Progenitor cell of endocrine pancreas (in vitro differentiated cells): ENCODE data around the gene KCNQ1. TPM values are rescaled to one million over a fixed set of nuclear protein-coding genes. Genes with fewer than 3 reads are reported as not detected.

Experiments used
- DNase-seq: peaks from one replicate; pipeline ENCODE4 v3.0.0; 2021; ENCODE audit warnings: low spot score; ENCODE audit not compliant: unreplicated experiment
- H3K27ac Mint-ChIP-seq: 2 replicates; pipeline ENCODE4 v1.8.0; 2021; ENCODE audit warnings: mild to moderate bottlenecking, moderate library complexity, mixed read lengths
- H3K27me3 Mint-ChIP-seq: 2 replicates; pipeline ENCODE4 v1.8.0; 2021; ENCODE audit warnings: mixed read lengths
- H3K36me3 Mint-ChIP-seq: 2 replicates; pipeline ENCODE4 v1.8.0; 2022; ENCODE audit warnings: mixed read lengths; ENCODE audit not compliant: insufficient read depth
- H3K4me1 Mint-ChIP-seq: 2 replicates; pipeline ENCODE4 v1.8.0; 2021; ENCODE audit warnings: low read depth, mixed read lengths
- H3K4me3 Mint-ChIP-seq: 2 replicates; pipeline ENCODE4 v1.8.0; 2021; ENCODE audit warnings: low read depth, mild to moderate bottlenecking, moderate library complexity, mixed read lengths
- H3K9me3 Mint-ChIP-seq: 2 replicates; pipeline ENCODE4 v1.8.0; 2021; ENCODE audit warnings: low read depth, mixed read lengths
- CTCF ChIP-seq: fragments of 200-600 bp; sonication (generic); IDR thresholded peaks from one replicate; pipeline ENCODE4 v1.5.0; 2021; ENCODE audit warnings: antibody characterized with exemption, mild to moderate bottlenecking; ENCODE audit not compliant: unreplicated experiment
- total RNA-seq: library from RNA; stranded (reverse); gene quantifications from 2 replicates; pipeline ENCODE4 v1.2.1, GENCODE V29; 2021

Gene KCNQ1
- total RNA-seq, 1 donor from 2014 or later: 3.3 TPM

DNA sequence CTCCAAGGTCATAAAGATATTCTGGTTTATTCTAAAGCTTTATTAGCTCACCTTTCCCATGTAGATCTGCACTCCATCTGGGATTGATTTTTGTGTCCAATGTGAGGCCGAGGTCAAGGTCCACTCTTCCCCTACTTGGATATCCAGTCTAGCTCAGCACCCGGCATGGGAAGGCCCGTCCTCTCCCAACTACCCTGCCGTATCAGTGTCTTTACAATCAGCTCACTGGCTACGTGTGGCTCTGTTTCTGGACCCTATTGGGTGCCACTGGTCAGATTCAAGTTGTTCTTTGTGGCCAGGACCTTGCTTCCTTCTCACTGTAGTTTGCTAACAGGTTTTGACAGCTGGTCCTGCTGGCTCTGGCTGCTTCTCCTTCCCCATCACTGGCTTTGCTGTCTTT is 224.1 kb downstream of the KCNQ1 start:
- peak; percentile 8 for DNase-seq

GRCh38 chr11:2669634-2670469 is 225.0 kb downstream of the KCNQ1 start:
- H3K9me3 Mint-ChIP-seq: no peaks in the 10 kb centered on the region
- no peak overlapping the region for H3K4me3 Mint-ChIP-seq
- H3K27ac Mint-ChIP-seq: peak overlapping the region; percentile 84
- peaks cover 13% of the 10 kb centered on the region for H3K36me3 Mint-ChIP-seq
- H3K27me3 Mint-ChIP-seq: no peaks in the 10 kb centered on the region
- peaks cover 31% of the 10 kb centered on the region for H3K4me1 Mint-ChIP-seq
- no peak for TF ChIP-seq CTCF
- DNase-seq: no peak

More for the DNA sequence above, 224.1 kb downstream of the KCNQ1 start:
- TF ChIP-seq CTCF: no peak
- Mint-ChIP-seq H3K27ac (peak overlapping the region; percentile 19), H3K9me3 (no peaks in the 10 kb centered on the region), H3K4me1 (peaks cover 22% of the 10 kb centered on the region), H3K4me3 (no peak overlapping the region), H3K27me3 (no peaks in the 10 kb centered on the region), H3K36me3 (peaks cover 20% of the 10 kb centered on the region)

DNA sequence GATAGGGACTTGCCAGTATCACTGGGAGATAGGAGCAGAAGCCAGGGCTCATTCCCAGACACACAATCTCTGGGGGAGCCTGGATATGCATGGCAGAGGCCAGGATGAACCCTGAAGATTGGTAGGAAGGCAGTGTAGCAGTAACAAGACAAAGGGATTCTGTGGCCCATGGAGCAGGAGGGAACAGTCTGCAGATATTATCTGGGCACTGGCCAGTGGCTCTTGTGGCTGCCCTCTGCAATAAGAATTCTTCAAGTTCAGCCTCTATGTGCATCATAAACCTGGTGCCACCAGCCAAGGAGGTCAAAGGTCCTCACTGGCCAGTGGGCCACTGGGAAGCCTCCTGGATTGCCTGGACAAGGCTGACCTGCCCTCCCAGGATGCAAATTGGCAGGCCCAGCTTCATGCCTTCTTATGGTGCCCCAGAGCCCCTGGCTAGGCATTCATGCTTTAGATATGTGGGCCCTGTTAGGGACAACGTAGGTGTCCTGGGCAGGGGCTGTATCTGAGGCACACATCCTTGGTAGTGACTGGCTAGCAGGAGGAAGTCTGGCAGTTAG is 225.8 kb downstream of the KCNQ1 start:
- no peak for DNase-seq

DNA sequence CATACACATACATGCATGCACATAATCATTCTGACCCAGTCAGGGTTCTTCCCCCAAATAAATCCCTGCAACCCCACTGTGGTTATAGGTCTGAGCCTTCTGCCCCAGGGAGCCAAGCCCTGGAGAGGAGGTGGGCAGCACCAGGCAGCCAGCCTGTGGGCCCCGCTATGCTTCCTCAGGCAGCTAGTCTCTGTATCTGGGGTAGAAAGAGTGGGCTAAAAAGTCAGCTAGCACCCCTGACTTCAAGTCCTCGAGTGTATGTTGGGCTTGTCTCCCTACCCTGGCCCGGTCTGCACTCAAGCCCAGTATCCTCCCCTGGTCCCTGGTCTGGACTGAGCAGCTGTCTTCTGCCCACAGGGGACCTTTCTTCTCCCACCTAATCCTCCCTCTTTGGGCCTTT is 226.9 kb downstream of the KCNQ1 start:
- Mint-ChIP-seq H3K4me1 (peaks cover 46% of the 10 kb centered on the region), H3K27ac (peak overlapping the region; percentile 52), H3K9me3 (no peaks in the 10 kb centered on the region), H3K27me3 (no peaks in the 10 kb centered on the region), H3K36me3 (peaks cover 10% of the 10 kb centered on the region), H3K4me3 (no peak overlapping the region)
- DNase-seq: peak; percentile 4
- no peak for TF ChIP-seq CTCF

More for the DNA sequence above, 225.8 kb downstream of the KCNQ1 start:
- Mint-ChIP-seq H3K9me3 (no peaks in the 10 kb centered on the region), H3K27ac (no peak overlapping the region), H3K4me1 (peaks cover 39% of the 10 kb centered on the region), H3K27me3 (no peaks in the 10 kb centered on the region), H3K36me3 (peaks cover 10% of the 10 kb centered on the region), H3K4me3 (no peak overlapping the region)
- no peak for TF ChIP-seq CTCF

- no peak overlapping the region for H3K27ac Mint-ChIP-seq
These were observed 227.9 kb downstream of the KCNQ1 start for GRCh38 chr11:2672553-2673249.

More at GRCh38 chr11:2672553-2673249, 227.9 kb downstream of the KCNQ1 start:
- peaks cover 49% of the 10 kb centered on the region for H3K4me1 Mint-ChIP-seq
- H3K9me3 Mint-ChIP-seq: no peaks in the 10 kb centered on the region
- peaks cover 10% of the 10 kb centered on the region for H3K36me3 Mint-ChIP-seq
- no peaks in the 10 kb centered on the region for H3K27me3 Mint-ChIP-seq
- TF ChIP-seq CTCF: no peak
- peak; percentile 5 for DNase-seq
- H3K4me3 Mint-ChIP-seq: no peak overlapping the region
